Renal pelvis (tissue), 3 donors: ENCODE measurements around the gene KMT2A. TPM values are rescaled to one million over a fixed set of nuclear protein-coding genes. Genes with fewer than 3 reads are reported as not detected.

Source experiments
- polyA plus RNA-seq, 3 donors: library from polyadenylated mRNA; unstranded; fragments of 120-200 nt; gene quantifications; one replicate each; pipeline ENCODE4 v1.2.1, GENCODE V29; 2013; ENCODE audit not compliant: insufficient read length in 3 of 3

KMT2A gene
- polyA plus RNA-seq, 3 donors, result 41.5 to 54.5 (median 52.9) TPM

Other genes starting within 250 kb of the KMT2A start
- 1 to 10 TPM; 1.8 to 3.0 (median 2.4) TPM for gene JAML, start 211.5 kb upstream of the KMT2A start, polyA plus RNA-seq
- 1 to 10 TPM; 4.5 to 7.6 (median 5.5) TPM for gene MPZL3, start 184.1 kb upstream of the KMT2A start, polyA plus RNA-seq
- 10 to 100 TPM; 17.1 to 26.3 (median 25.6) TPM for gene MPZL2, start 172.2 kb upstream of the KMT2A start, polyA plus RNA-seq
- gene CD3E, start 131.8 kb upstream of the KMT2A start, polyA plus RNA-seq, result under 1 TPM; 0.27 to 0.52 (median 0.36) TPM
- under 1 TPM in 1 of 3 donors, not detected in 2; 0.20 TPM for gene CD3D, start 93.8 kb upstream of the KMT2A start, polyA plus RNA-seq
- under 1 TPM; 0.20 to 0.52 (median 0.29) TPM for gene CD3G, start 92.1 kb upstream of the KMT2A start, polyA plus RNA-seq
- gene UBE4A, start 76.9 kb upstream of the KMT2A start, polyA plus RNA-seq, result 10 to 100 TPM; 34.5 to 50.0 (median 48.0) TPM
- gene ATP5MG, start 34.9 kb upstream of the KMT2A start, polyA plus RNA-seq, result 100 to 1,000 TPM; 417 to 493 (median 431) TPM
- 1 to 10 TPM; 1.8 to 2.9 (median 2.6) TPM for gene TTC36, start 91.0 kb downstream of the KMT2A start, polyA plus RNA-seq
- gene TMEM25, start 94.7 kb downstream of the KMT2A start, polyA plus RNA-seq, result 10 to 100 TPM; 31.7 to 42.8 (median 33.9) TPM
- 10 to 100 TPM; 43.7 to 54.2 (median 47.7) TPM for gene IFT46, start 129.4 kb downstream of the KMT2A start, polyA plus RNA-seq
- gene ARCN1, start 135.9 kb downstream of the KMT2A start, polyA plus RNA-seq, result 100 to 1,000 TPM; 152 to 180 (median 176) TPM
- 100 to 1,000 TPM; 124 to 204 (median 185) TPM for gene PHLDB1, start 171.1 kb downstream of the KMT2A start, polyA plus RNA-seq
- gene TREH, start 243.2 kb downstream of the KMT2A start, polyA plus RNA-seq, result 1 to 10 TPM in 2 of 3 donors, under 1 TPM in 1; 0.41 to 3.0 (median 2.6) TPM